ENCODE measurements around the gene TMEM164. TPM values are rescaled to one million over a fixed set of nuclear protein-coding genes. Genes with fewer than 3 reads are reported as not detected.

Gene TMEM164
- total and polyA plus RNA-seq, 12 donors, result 8.7 to 32.2 (median 24.8) TPM

GRCh38 chrX:110156167-110156754 is 153.3 kb downstream of the TMEM164 start:
- Histone ChIP-seq H3K27me3 (no peaks in the 10 kb centered on the region), H3K27ac (no peak overlapping the region), H3K4me1 (replicated peaks in 1 of 2) (peaks cover 0 to 6% of the 10 kb centered on the region in 2 donors), H3K9me3 (replicated peaks in 1 of 3) (no peaks in the 10 kb centered on the region), H3K4me3 (no peak overlapping the region), H3K36me3 (replicated peaks in 1 of 2) (no peaks in the 10 kb centered on the region)
- WGBS, 4 donors, result 47 to 70% (median 55%) methylated on average over 6 of the region's 6 CpGs
- DNase-seq, result no peak
- TF ChIP-seq POLR2A (IDR thresholded peaks at IDR 0.05) (no peak), CTCF (IDR thresholded peaks at IDR 0.05) (peak; percentile 25 to 79 (median 42))
- intact Hi-C loops (cut with DNase I), result loop anchor here in 1 of 2 donors (5.0 kb wide), 1 partner anchor 251 kb away; no protein-coding TSS in a partner anchor

- H3K27ac ChIP-seq, result no peak overlapping the region
- no peaks in the 10 kb centered on the region for H3K9me3 ChIP-seq (replicated peaks in 1 of 3)
- DNase-seq, result no peak
- no peaks in the 10 kb centered on the region for H3K36me3 ChIP-seq (replicated peaks in 1 of 2)
- 59 to 90% (median 79%) methylated on average over 1 of the region's 1 CpG for WGBS, 4 donors
- TF ChIP-seq CTCF (IDR thresholded peaks at IDR 0.05), result no peak
- TF ChIP-seq POLR2A (IDR thresholded peaks at IDR 0.05), result no peak
- intact Hi-C loops (cut with DNase I), result loop anchor here in 1 of 2 donors (5.0 kb wide), 1 partner anchor 250 kb away; no protein-coding TSS in a partner anchor
- H3K27me3 ChIP-seq, result no peaks in the 10 kb centered on the region
- H3K4me1 ChIP-seq (replicated peaks in 1 of 2), result peaks cover 0 to 6% of the 10 kb centered on the region in 2 donors
- no peak overlapping the region for H3K4me3 ChIP-seq
Observed at GRCh38 chrX:110157444-110157843, 154.5 kb downstream of the TMEM164 start.

GRCh38 chrX:110159235-110159634 is 156.3 kb downstream of the TMEM164 start:
- 74 to 84% (median 80%) methylated on average over 7 of the region's 7 CpGs for WGBS, 4 donors
- TF ChIP-seq CTCF (IDR thresholded peaks at IDR 0.05), result no peak
- no peak for TF ChIP-seq POLR2A (IDR thresholded peaks at IDR 0.05)
- Histone ChIP-seq H3K27me3 (no peaks in the 10 kb centered on the region), H3K9me3 (replicated peaks in 1 of 3) (no peaks in the 10 kb centered on the region), H3K4me3 (no peak overlapping the region), H3K27ac (no peak overlapping the region), H3K4me1 (replicated peaks in 1 of 2) (peaks cover 0 to 6% of the 10 kb centered on the region in 2 donors), H3K36me3 (replicated peaks in 1 of 2) (no peaks in the 10 kb centered on the region)
- DNase-seq, result no peak
- intact Hi-C loops (cut with DNase I), result loop anchor here in 1 of 2 donors (5.0 kb wide), 1 partner anchor 248 kb away; no protein-coding TSS in a partner anchor

- intact Hi-C loops (cut with DNase I), result loop anchor here (2.0 to 5.0 kb wide), 2 partner anchors 247 to 249 kb away; no protein-coding TSS in a partner anchor
- Histone ChIP-seq H3K4me1 (replicated peaks in 1 of 2) (peaks cover 0 to 6% of the 10 kb centered on the region in 2 donors), H3K27me3 (no peaks in the 10 kb centered on the region), H3K27ac (no peak overlapping the region), H3K9me3 (replicated peaks in 1 of 3) (no peaks in the 10 kb centered on the region), H3K36me3 (replicated peaks in 1 of 2) (no peaks in the 10 kb centered on the region), H3K4me3 (no peak overlapping the region)
- DNase-seq, result no peak
- no peak for TF ChIP-seq CTCF (IDR thresholded peaks at IDR 0.05)
- no peak for TF ChIP-seq POLR2A (IDR thresholded peaks at IDR 0.05)
- WGBS, 4 donors, result 61 to 100% (median 73%) methylated on average over 1 to 2 of the region's 2 CpGs
Observed at GRCh38 chrX:110159865-110160264, 157.0 kb downstream of the TMEM164 start.

All from adrenal gland (tissue), 12 donors.